Thyroid gland (tissue), 4 donors: ENCODE results near the gene DNASE2. TPM values are rescaled to one million over a fixed set of nuclear protein-coding genes. Genes with fewer than 3 reads are reported as not detected.
"Not testable (repeated sequence)": the region's sequence is repeated elsewhere in the genome, so short reads cannot be mapped to it uniquely, and the experiment has no call there.

Experiments
- DNase-seq, 2 donors: peaks; one replicate each; pipeline ENCODE4 v3.0.0-alpha.2; 2019
- H3K27ac ChIP-seq, 3 donors: fragments of 200-600 bp; sonication (generic); 1 replicate in 2 of 3; 2 replicates in 1 of 3; pipeline ENCODE4 v1.5.1; 2016 to 2019; ENCODE audit warnings: mild to moderate bottlenecking in 1 of 3, moderate library complexity in 1 of 3
- H3K27me3 ChIP-seq: fragments of 200-600 bp; sonication (generic); one replicate; pipeline ENCODE4 v1.5.1; 2019
- H3K36me3 ChIP-seq, 2 donors: fragments of 200-600 bp; sonication (generic); one replicate each; pipeline ENCODE4 v1.5.1; 2016 to 2019
- H3K4me1 ChIP-seq, 2 donors: fragments of 200-600 bp; sonication (generic); one replicate each; pipeline ENCODE4 v1.5.1; 2017 to 2019
- H3K4me3 ChIP-seq, 3 donors: fragments of 200-600 bp; sonication (generic); replicated peaks in 1 of 3; 1 replicate in 2 of 3; 2 replicates in 1 of 3; pipeline ENCODE4 v1.5.1; 2016; ENCODE audit warnings: mild to moderate bottlenecking in 1 of 3
- H3K9me3 ChIP-seq: fragments of 200-600 bp; sonication (generic); one replicate; pipeline ENCODE4 v1.5.1; 2017
- CTCF ChIP-seq, 6 experiments: fragments of 200-600 bp in 3 of 6; fragments of 450-650 bp in 3 of 6; sonication (generic) in 3 of 6; IDR thresholded peaks; one replicate each; pipeline ENCODE4 v1.5.1; 2016 to 2019; ENCODE audit warnings: antibody characterized with exemption in 6 of 6, mild to moderate bottlenecking in 2 of 6, inconsistent platforms in 1 of 6, moderate library complexity in 1 of 6
- POLR2A ChIP-seq, 2 donors: fragments of 450-650 bp; IDR thresholded peaks; one replicate each; pipeline ENCODE4 v1.6.1; 2017; ENCODE audit warnings: antibody characterized with exemption in 2 of 2, mild to moderate bottlenecking in 2 of 2, moderate library complexity in 1 of 2
- WGBS, 2 donors: methylation state at CpG; one replicate each; pipeline ENCODE4 v1.1.5; 2017; 5-methylcytosine and 5-hydroxymethylcytosine counted together
- intact Hi-C: fragments of 100-400 bp; cut with DNase I; formaldehyde crosslinking; loops from one replicate; pipeline ENCODE4 v1.15.1; 2023
- total RNA-seq, 4 donors: library from RNA; depleted of rRNA; stranded (reverse); fragments of >200 nt; gene quantifications; one replicate each; pipeline ENCODE4 v1.2.3, GENCODE V29; 2016

The DNASE2 gene
- total RNA-seq, 4 donors from 2014 or later = 35.4 to 67.3 (median 59.1) TPM

DNA sequence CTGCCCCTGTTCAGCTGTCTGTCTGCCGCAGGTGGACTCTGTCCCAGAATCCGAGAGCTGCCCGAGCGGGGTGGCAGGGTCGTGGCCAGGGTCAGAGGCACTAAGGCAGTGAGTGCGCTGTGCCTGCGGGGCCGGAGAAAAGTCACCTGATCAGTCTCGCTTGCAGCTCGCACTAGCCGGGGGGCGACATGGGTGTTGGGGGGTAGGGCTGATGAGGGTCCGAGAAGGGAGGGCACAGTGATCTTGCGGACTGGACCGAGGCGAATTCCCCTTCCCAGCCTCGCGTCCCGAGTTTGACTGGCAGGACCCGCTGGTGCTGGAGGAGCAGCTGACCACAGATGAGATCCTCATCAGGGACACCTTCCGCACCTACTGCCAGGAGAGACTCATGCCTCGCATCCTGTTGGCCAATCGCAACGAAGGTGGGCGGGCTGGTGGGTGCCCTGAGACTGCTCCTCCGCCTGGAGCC is 10.3 kb upstream of the DNASE2 start:
- intact Hi-C loops = no loop called here
- WGBS, 2 donors = 7 to 11% methylated on average over 14 to 18 of the region's 26 CpGs
- H3K27ac ChIP-seq = peak overlapping the region in 1 of 3 donors; percentile 24
- no peaks in the 10 kb centered on the region for H3K9me3 ChIP-seq
- H3K36me3 ChIP-seq = peaks cover 0 to 11% of the 10 kb centered on the region in 2 donors
- no peak for DNase-seq
- H3K27me3 ChIP-seq = no peaks in the 10 kb centered on the region
- H3K4me3 ChIP-seq = peak overlapping the region; percentile 44 to 71 (median 55)
- peaks cover 10% of the 10 kb centered on the region in 2 donors for H3K4me1 ChIP-seq
- TF ChIP-seq POLR2A (IDR thresholded peaks at IDR 0.05) = no peak
- TF ChIP-seq CTCF (IDR thresholded peaks at IDR 0.05) = no peak

DNA sequence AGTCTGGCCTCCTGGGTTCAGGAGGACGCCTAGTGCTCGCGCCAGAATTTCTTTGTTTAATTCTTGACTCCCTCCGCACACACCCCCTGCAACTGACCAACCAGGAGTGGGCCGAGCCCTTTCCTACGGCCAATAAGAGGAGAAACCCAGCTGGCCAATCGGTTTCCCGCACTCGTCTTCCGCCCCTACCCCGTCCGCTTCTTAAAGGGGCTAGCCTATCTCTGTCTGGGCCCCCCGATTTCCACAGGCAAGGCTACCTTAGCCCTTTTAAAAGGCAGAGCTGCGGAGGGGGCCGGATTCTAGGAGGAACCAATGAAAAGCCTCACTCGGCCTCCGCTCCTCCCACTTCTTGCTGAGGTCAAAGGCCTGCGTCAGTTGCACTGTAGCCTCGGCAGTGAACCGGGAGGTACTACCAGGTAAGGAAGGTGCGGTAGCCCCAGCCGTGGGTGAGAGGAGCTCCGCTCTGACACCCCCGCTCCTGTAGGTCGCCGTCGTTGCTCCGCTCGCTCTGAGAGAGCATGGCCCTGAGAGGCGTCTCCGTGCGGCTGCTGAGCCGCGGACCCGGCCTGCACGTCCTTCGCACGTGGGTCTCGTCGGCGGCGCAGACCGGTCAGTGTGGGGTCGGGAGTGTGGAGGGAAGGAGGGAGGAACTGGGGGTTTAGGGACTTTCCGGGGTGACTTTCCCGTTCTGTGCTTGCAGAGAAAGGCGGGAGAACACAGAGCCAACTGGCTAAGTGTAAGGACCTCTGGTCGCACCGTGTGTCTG is 9.7 kb upstream of the DNASE2 start, which contains the start of gene GCDH:
TSS of gene GCDH (plus strand) at position 374 of the 766 bp plus-strand sequence. CDS start at position 519, 145 bp downstream.
- no peaks in the 10 kb centered on the region for H3K27me3 ChIP-seq
- peak within 1 kb of the TSS in 1 of 3 donors; percentile 24 for H3K27ac ChIP-seq
- peak in 1 of 6 experiments; percentile 23 for TF ChIP-seq CTCF (IDR thresholded peaks at IDR 0.05)
- TF ChIP-seq POLR2A (IDR thresholded peaks at IDR 0.05) = peak in 1 of 2 donors; percentile 78
- H3K9me3 ChIP-seq = no peaks in the 10 kb centered on the region
- H3K4me1 ChIP-seq = peaks cover 10 to 11% of the 10 kb centered on the region in 2 donors
- H3K36me3 ChIP-seq = peaks cover 0 to 11% of the 10 kb centered on the region in 2 donors
- DNase-seq = peak; percentile 99
- whole genome bisulfite sequencing, 2 donors = 0 to 1% methylated on average over 35 to 36 of the region's 49 CpGs
- intact Hi-C loops = no loop called here
- peak within 1 kb of the TSS; percentile 44 to 71 (median 55) for H3K4me3 ChIP-seq

DNA sequence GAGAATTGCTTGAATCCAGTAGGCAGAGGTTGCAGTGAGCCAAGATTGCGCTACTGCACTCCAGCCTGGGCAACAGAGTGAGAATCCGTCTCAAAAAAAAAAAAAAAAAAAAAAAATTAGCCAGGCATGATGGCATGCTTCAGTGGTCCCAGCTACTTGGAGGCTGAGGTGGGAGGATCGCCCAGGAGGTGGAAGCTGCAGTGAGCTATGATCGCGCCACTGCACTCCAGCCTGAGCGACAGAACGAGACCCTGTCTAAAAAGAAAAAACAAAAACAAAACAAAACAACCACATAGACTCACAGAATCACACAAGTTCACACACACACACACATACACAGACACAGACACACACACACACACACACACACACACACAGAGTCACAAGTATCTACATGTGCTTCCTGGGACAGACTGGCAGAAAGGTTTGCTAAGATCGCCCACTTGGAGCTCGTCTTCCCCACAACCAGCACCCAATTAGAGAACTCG is 9.1 kb upstream of the DNASE2 start:
- DNase-seq, intact Hi-C loops, H3K9me3 ChIP-seq, H3K27me3 ChIP-seq, H3K27ac ChIP-seq, H3K4me3 ChIP-seq: not testable (repeated sequence)
- Histone ChIP-seq H3K4me1 (peaks cover 15 to 16% of the 10 kb centered on the region in 2 donors), H3K36me3 (peaks cover 0 to 11% of the 10 kb centered on the region in 2 donors)
- WGBS, 2 donors = 19% methylated on average over 10 of the region's 10 CpGs

- Histone ChIP-seq H3K4me1 (peaks cover 22 to 24% of the 10 kb centered on the region in 2 donors), H3K9me3 (no peaks in the 10 kb centered on the region), H3K36me3 (no peaks in the 10 kb centered on the region), H3K27ac (no peak overlapping the region), H3K27me3 (no peaks in the 10 kb centered on the region), H3K4me3 (no peak overlapping the region)
- TF ChIP-seq POLR2A (IDR thresholded peaks at IDR 0.05) (no peak), CTCF (IDR thresholded peaks at IDR 0.05) (no peak)
- intact Hi-C loops = loop anchor here (10.0 kb wide), 1 partner anchor 47 kb away; the partner anchor contains the start of genes CALR and FARSA
- DNase-seq = no peak
- WGBS, 2 donors = 71 to 77% methylated on average over 5 of the region's 5 CpGs
Measured at GRCh38 chr19:12888006-12888603, 6.9 kb upstream of the DNASE2 start.

DNA sequence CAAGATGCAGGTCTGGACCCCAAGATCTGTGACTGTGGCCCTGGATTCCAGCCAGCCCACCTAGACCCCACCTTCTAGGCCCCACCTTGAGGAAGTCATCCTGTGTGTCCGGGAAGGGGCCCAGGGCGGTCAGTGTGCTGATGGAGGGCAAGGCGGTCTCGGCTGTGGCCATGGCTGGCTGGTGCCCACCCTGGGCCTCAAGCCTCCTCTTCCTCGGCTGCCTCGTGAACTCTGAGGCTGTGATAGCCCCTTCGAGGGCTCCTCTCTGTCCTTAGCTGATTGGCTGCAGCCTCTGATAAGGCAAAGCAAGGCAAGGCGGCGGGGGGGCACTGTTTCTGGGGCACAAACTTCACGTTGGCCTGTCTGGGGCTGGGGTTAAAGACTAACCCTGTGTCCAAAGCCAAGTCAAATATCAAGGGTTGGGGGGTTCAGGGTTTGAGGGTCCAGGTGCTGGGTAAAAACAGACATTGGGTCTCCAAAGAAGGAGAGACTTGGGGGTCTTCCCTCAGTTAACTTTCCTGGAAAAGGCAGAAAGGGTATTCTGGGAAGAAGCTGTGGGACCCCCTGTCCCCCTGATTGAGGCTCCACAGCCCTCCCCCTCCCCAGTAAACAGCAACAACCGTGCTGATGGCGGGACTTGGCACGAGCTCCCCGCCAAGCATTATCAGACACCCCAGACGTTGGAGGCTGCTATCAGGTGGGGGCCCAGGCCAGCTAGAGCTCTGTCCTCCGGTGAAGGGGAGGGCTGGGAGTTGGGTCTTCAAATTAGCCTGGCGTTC is 5.9 kb upstream of the DNASE2 start, which contains the start of gene KLF1:
TSS of gene KLF1 (minus strand) at position 233 of the 779 bp plus-strand sequence. CDS start at position 172, 61 bp downstream.
- H3K36me3 ChIP-seq = no peaks in the 10 kb centered on the region
- H3K4me3 ChIP-seq = no peak within 1 kb of the TSS
- no peak for TF ChIP-seq POLR2A (IDR thresholded peaks at IDR 0.05)
- no peak for TF ChIP-seq CTCF (IDR thresholded peaks at IDR 0.05)
- no peaks in the 10 kb centered on the region for H3K9me3 ChIP-seq
- DNase-seq = no peak
- H3K27me3 ChIP-seq = no peaks in the 10 kb centered on the region
- no peak within 1 kb of the TSS for H3K27ac ChIP-seq
- intact Hi-C loops = loop anchor here (2.0 to 10.0 kb wide), 2 partner anchors 48 to 78 kb away; partner anchors contain the start of genes CALR and FARSA
- peaks cover 19 to 22% of the 10 kb centered on the region in 2 donors for H3K4me1 ChIP-seq
- 71 to 75% methylated on average over 7 to 11 of the region's 17 CpGs for WGBS, 2 donors
